ENCODE results near the gene FBXO21.
"Not testable (repeated sequence)": the region's sequence is repeated elsewhere in the genome, so short reads cannot be mapped to it uniquely, and the experiment has no call there.

FBXO21 gene

GRCh38 chr12:117199956-117200744 lies 9.9 kb upstream of the FBXO21 start:
- not testable (repeated sequence) for FAIRE-seq

GRCh38 chr12:117196334-117196733 lies 6.1 kb upstream of the FBXO21 start:
- FAIRE-seq = not testable (repeated sequence)

- not testable (repeated sequence) for FAIRE-seq
Observed at GRCh38 chr12:117195027-117195426, 4.8 kb upstream of the FBXO21 start.

- no peak for FAIRE-seq
Observed at GRCh38 chr12:117193903-117194302, 3.6 kb upstream of the FBXO21 start.

GRCh38 chr12:117192581-117192980 lies 2.3 kb upstream of the FBXO21 start:
- FAIRE-seq = not testable (repeated sequence)

GRCh38 chr12:117192057-117192456 lies 1.8 kb upstream of the FBXO21 start:
- FAIRE-seq = no peak

- no peak for FAIRE-seq
Observed at GRCh38 chr12:117189725-117190209, 503 bp downstream of the FBXO21 start.

- no peak for FAIRE-seq
Observed at GRCh38 chr12:117188961-117189724, 1.1 kb downstream of the FBXO21 start.

- FAIRE-seq = no peak
Observed at GRCh38 chr12:117188121-117188665, 2.1 kb downstream of the FBXO21 start.

- no peak for FAIRE-seq
Observed at GRCh38 chr12:117187421-117187820, 2.8 kb downstream of the FBXO21 start.

- no peak for FAIRE-seq
Observed at GRCh38 chr12:117182866-117183265, 7.4 kb downstream of the FBXO21 start.

GRCh38 chr12:117181468-117181843 lies 8.8 kb downstream of the FBXO21 start:
- not testable (repeated sequence) for FAIRE-seq

- FAIRE-seq = no peak
Observed at GRCh38 chr12:117180758-117181467, 9.4 kb downstream of the FBXO21 start.

- no peak for FAIRE-seq
Observed at GRCh38 chr12:117178745-117179144, 11.5 kb downstream of the FBXO21 start.

- no peak for FAIRE-seq
Observed at GRCh38 chr12:117178301-117178700, 12.0 kb downstream of the FBXO21 start.

- FAIRE-seq = no peak
Observed at GRCh38 chr12:117172168-117172567, 18.1 kb downstream of the FBXO21 start.

GRCh38 chr12:117171499-117172162 lies 18.6 kb downstream of the FBXO21 start:
- FAIRE-seq = no peak

GRCh38 chr12:117169548-117169947 lies 20.7 kb downstream of the FBXO21 start:
- no peak for FAIRE-seq

GRCh38 chr12:117168976-117169375 lies 21.3 kb downstream of the FBXO21 start:
- FAIRE-seq = no peak

- FAIRE-seq = no peak
Observed at GRCh38 chr12:117167769-117168168, 22.5 kb downstream of the FBXO21 start.

GRCh38 chr12:117166107-117166506 lies 24.2 kb downstream of the FBXO21 start:
- FAIRE-seq = no peak

GRCh38 chr12:117165342-117165741 lies 24.9 kb downstream of the FBXO21 start:
- no peak for FAIRE-seq

Measured in endometrium (tissue), 2 donors.